ENCODE measurements around the gene PACSIN2. TPM values are rescaled to one million over a fixed set of nuclear protein-coding genes. Genes with fewer than 3 reads are reported as not detected.

The PACSIN2 gene
- total RNA-seq, 1 experiment from 2014 or later = 224 TPM

- H3K27me3 Mint-ChIP-seq (ENCODE audit: unreplicated experiment) = no peaks in the 10 kb centered on the region
- no peaks in the 10 kb centered on the region for H3K9me3 Mint-ChIP-seq (ENCODE audit: low read depth, unreplicated experiment)
- H3K4me1 Mint-ChIP-seq (ENCODE audit: low read depth, unreplicated experiment) = peaks cover 67% of the 10 kb centered on the region
- peak overlapping the region; percentile 19 for H3K27ac Mint-ChIP-seq (ENCODE audit: unreplicated experiment)
- intact Hi-C loops (cut with micrococcal nuclease; ENCODE audit: unreplicated experiment) = no loop called here
- no peak overlapping the region for H3K4me3 Mint-ChIP-seq (ENCODE audit: low read depth, unreplicated experiment)
- CTCF ChIA-PET = no interaction called here
- no TSS peak for BruUV-seq (replicated peaks)
- TF ChIP-seq, protein P1, sequence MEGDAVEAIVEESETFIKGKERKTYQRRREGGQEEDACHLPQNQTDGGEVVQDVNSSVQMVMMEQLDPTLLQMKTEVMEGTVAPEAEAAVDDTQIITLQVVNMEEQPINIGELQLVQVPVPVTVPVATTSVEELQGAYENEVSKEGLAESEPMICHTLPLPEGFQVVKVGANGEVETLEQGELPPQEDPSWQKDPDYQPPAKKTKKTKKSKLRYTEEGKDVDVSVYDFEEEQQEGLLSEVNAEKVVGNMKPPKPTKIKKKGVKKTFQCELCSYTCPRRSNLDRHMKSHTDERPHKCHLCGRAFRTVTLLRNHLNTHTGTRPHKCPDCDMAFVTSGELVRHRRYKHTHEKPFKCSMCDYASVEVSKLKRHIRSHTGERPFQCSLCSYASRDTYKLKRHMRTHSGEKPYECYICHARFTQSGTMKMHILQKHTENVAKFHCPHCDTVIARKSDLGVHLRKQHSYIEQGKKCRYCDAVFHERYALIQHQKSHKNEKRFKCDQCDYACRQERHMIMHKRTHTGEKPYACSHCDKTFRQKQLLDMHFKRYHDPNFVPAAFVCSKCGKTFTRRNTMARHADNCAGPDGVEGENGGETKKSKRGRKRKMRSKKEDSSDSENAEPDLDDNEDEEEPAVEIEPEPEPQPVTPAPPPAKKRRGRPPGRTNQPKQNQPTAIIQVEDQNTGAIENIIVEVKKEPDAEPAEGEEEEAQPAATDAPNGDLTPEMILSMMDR (IDR thresholded peaks at IDR 0.05; ENCODE audit: unreplicated experiment) = no peak
- no peak for DNase-seq
- H3K36me3 Mint-ChIP-seq (ENCODE audit: insufficient read depth, unreplicated experiment) = peaks cover 40% of the 10 kb centered on the region
Observed at GRCh38 chr22:42991010-42991651, 23.8 kb downstream of the PACSIN2 start.

DNA sequence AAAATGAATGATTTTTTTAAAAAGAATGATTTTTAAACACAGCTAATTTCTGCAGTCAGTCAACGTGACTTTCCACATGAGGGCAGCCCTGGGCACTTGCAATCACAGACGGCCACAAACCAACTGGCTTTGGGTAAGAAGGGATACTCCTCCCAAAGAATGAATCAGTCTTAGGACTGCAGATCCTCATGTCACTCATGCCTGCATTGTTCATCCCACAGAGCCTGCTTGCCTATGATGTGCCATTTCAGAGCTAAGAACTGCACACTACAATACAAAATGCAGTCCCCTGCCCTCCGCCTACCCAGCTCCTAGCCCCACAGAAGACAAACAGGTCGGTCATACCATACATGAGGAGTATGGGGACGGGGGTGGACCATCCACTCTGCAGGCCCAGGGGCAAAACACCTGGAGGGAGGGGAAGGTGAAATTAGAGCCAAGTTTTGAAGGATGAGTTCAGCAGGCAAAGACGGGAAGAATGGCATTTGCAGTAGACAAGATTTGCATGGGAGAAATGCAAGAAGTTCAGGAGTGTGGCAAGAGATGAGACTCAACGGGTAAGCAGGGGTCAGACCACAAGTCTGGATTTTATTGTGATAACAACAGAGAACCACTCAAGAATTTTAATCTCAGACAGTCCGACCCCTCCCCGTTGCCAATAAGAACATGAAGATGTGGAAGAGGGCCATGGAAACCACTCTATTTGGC is 24.7 kb downstream of the PACSIN2 start:
- CTCF ChIA-PET = interaction anchor here (0.7 to 1.1 kb wide), 2 partner anchors 16 to 24 kb away, joined by 3 to 4 read pairs; no protein-coding TSS in a partner anchor
- Mint-ChIP-seq H3K27me3 (ENCODE audit: unreplicated experiment) (no peaks in the 10 kb centered on the region), H3K4me3 (ENCODE audit: low read depth, unreplicated experiment) (peak overlapping the region; percentile 3), H3K36me3 (ENCODE audit: insufficient read depth, unreplicated experiment) (peaks cover 48% of the 10 kb centered on the region), H3K4me1 (ENCODE audit: low read depth, unreplicated experiment) (peaks cover 68% of the 10 kb centered on the region), H3K27ac (ENCODE audit: unreplicated experiment) (peak overlapping the region; percentile 19), H3K9me3 (ENCODE audit: low read depth, unreplicated experiment) (no peaks in the 10 kb centered on the region)
- peak; percentile 31 for DNase-seq
- no TSS peak for BruUV-seq (replicated peaks)
- intact Hi-C loops (cut with micrococcal nuclease; ENCODE audit: unreplicated experiment) = no loop called here
- TF ChIP-seq, protein P1 (IDR thresholded peaks at IDR 0.05; ENCODE audit: unreplicated experiment) = no peak

GRCh38 chr22:42986115-42986514 is 28.8 kb downstream of the PACSIN2 start:
- H3K4me3 Mint-ChIP-seq (ENCODE audit: low read depth, unreplicated experiment) = no peak overlapping the region
- H3K36me3 Mint-ChIP-seq (ENCODE audit: insufficient read depth, unreplicated experiment) = peaks cover 43% of the 10 kb centered on the region
- no peaks in the 10 kb centered on the region for H3K27me3 Mint-ChIP-seq (ENCODE audit: unreplicated experiment)
- intact Hi-C loops (cut with micrococcal nuclease; ENCODE audit: unreplicated experiment) = no loop called here
- peak overlapping the region; percentile 21 for H3K27ac Mint-ChIP-seq (ENCODE audit: unreplicated experiment)
- H3K9me3 Mint-ChIP-seq (ENCODE audit: low read depth, unreplicated experiment) = no peaks in the 10 kb centered on the region
- TF ChIP-seq, protein P1 (IDR thresholded peaks at IDR 0.05; ENCODE audit: unreplicated experiment) = no peak
- CTCF ChIA-PET = no interaction called here
- H3K4me1 Mint-ChIP-seq (ENCODE audit: low read depth, unreplicated experiment) = peaks cover 38% of the 10 kb centered on the region
- no TSS peak for BruUV-seq (replicated peaks)
- no peak for DNase-seq

GRCh38 chr22:42985531-42985905 is 29.4 kb downstream of the PACSIN2 start:
- CTCF ChIA-PET = no interaction called here

More at GRCh38 chr22:42985531-42985905, 29.4 kb downstream of the PACSIN2 start:
- DNase-seq = no peak
- BruUV-seq (replicated peaks) = no TSS peak
- Mint-ChIP-seq H3K27me3 (ENCODE audit: unreplicated experiment) (no peaks in the 10 kb centered on the region), H3K4me1 (ENCODE audit: low read depth, unreplicated experiment) (peaks cover 32% of the 10 kb centered on the region), H3K36me3 (ENCODE audit: insufficient read depth, unreplicated experiment) (peaks cover 40% of the 10 kb centered on the region), H3K27ac (ENCODE audit: unreplicated experiment) (peak overlapping the region; percentile 21), H3K9me3 (ENCODE audit: low read depth, unreplicated experiment) (no peaks in the 10 kb centered on the region), H3K4me3 (ENCODE audit: low read depth, unreplicated experiment) (no peak overlapping the region)
- intact Hi-C loops (cut with micrococcal nuclease; ENCODE audit: unreplicated experiment) = no loop called here
- TF ChIP-seq, protein P1 (IDR thresholded peaks at IDR 0.05; ENCODE audit: unreplicated experiment) = no peak

Data from Calu3 (cell line).